ENCODE data around the gene DPYD. TPM values are rescaled to one million over a fixed set of nuclear protein-coding genes. Genes with fewer than 3 reads are reported as not detected.

DPYD gene
- total RNA-seq, 1 donor, result 103 TPM

DNA sequence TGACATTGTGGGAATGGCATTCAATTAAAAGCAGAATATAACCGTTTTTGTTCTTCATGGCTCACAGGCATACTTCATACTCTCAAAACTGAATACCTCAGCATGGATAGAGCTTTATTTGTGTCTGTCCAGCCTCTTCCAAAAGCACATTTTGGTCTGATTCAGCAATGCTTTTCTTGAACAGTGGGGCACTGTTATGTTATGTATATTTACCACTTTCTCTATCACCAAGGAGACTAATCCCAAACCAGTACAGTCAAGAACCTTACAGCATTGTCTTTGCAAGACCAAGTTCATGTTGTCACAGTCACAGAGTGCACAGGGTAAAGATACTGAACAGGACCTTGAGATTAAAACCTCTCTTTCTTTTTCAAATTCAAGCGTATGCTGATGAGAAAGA lies 616.5 kb downstream of the DPYD start:
- Histone ChIP-seq H3K4me3 (ENCODE audit: low read length) (no peak overlapping the region), H3K4me1 (ENCODE audit: insufficient read depth, low read length) (no peaks in the 10 kb centered on the region), H3K9me3 (ENCODE audit: low read depth, low read length) (no peaks in the 10 kb centered on the region), H3K27me3 (ENCODE audit: insufficient read depth, low read length) (no peaks in the 10 kb centered on the region)

- Histone ChIP-seq H3K9me3 (ENCODE audit: low read depth, low read length) (no peaks in the 10 kb centered on the region), H3K4me1 (ENCODE audit: insufficient read depth, low read length) (no peaks in the 10 kb centered on the region), H3K4me3 (ENCODE audit: low read length) (no peak overlapping the region), H3K27me3 (ENCODE audit: insufficient read depth, low read length) (no peaks in the 10 kb centered on the region)
Observed at GRCh38 chr1:97298966-97299365, 621.9 kb downstream of the DPYD start.

- H3K4me1 ChIP-seq (ENCODE audit: insufficient read depth, low read length), result no peaks in the 10 kb centered on the region
- no peaks in the 10 kb centered on the region for H3K9me3 ChIP-seq (ENCODE audit: low read depth, low read length)
- H3K27me3 ChIP-seq (ENCODE audit: insufficient read depth, low read length), result no peaks in the 10 kb centered on the region
- no peak overlapping the region for H3K4me3 ChIP-seq (ENCODE audit: low read length)
Observed at GRCh38 chr1:97297611-97298010, 623.2 kb downstream of the DPYD start.

DNA sequence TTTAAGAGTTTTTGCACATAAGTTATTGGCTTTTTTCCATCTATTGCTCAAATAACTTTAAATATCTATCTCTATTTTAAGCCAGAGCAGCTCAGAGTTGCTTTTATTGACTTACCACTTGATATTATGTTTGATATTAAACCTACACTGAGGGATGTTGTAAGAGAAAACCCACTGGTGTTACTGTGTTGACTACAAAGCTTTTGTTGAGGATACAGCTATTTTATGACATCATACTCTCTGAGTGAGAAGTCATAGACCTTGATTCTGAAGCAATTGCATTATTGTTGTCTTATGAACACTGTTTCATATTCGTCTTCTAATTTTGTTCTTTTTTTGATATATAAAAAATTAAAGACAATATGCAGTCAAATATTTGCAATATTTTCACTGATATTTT lies 638.9 kb downstream of the DPYD start:
- Histone ChIP-seq H3K27me3 (ENCODE audit: insufficient read depth, low read length) (no peaks in the 10 kb centered on the region), H3K4me1 (ENCODE audit: insufficient read depth, low read length) (no peaks in the 10 kb centered on the region), H3K4me3 (ENCODE audit: low read length) (no peak overlapping the region), H3K9me3 (ENCODE audit: low read depth, low read length) (no peaks in the 10 kb centered on the region)

- H3K27me3 ChIP-seq (ENCODE audit: insufficient read depth, low read length), result no peaks in the 10 kb centered on the region
- H3K9me3 ChIP-seq (ENCODE audit: low read depth, low read length), result no peaks in the 10 kb centered on the region
- no peak overlapping the region for H3K4me3 ChIP-seq (ENCODE audit: low read length)
- H3K4me1 ChIP-seq (ENCODE audit: insufficient read depth, low read length), result no peaks in the 10 kb centered on the region
Observed at GRCh38 chr1:97277891-97278654, 642.8 kb downstream of the DPYD start.

GRCh38 chr1:97271916-97272788 lies 648.7 kb downstream of the DPYD start:
- Histone ChIP-seq H3K4me3 (ENCODE audit: low read length) (no peak overlapping the region), H3K27me3 (ENCODE audit: insufficient read depth, low read length) (no peaks in the 10 kb centered on the region), H3K4me1 (ENCODE audit: insufficient read depth, low read length) (no peaks in the 10 kb centered on the region), H3K9me3 (ENCODE audit: low read depth, low read length) (no peaks in the 10 kb centered on the region)

GRCh38 chr1:97270508-97271307 lies 650.1 kb downstream of the DPYD start:
- Histone ChIP-seq H3K27me3 (ENCODE audit: insufficient read depth, low read length) (no peaks in the 10 kb centered on the region), H3K9me3 (ENCODE audit: low read depth, low read length) (no peaks in the 10 kb centered on the region), H3K4me1 (ENCODE audit: insufficient read depth, low read length) (no peaks in the 10 kb centered on the region)

GRCh38 chr1:97265630-97266029 lies 655.2 kb downstream of the DPYD start:
- no peak overlapping the region for H3K4me3 ChIP-seq (ENCODE audit: low read length)
- no peaks in the 10 kb centered on the region for H3K27me3 ChIP-seq (ENCODE audit: insufficient read depth, low read length)
- H3K9me3 ChIP-seq (ENCODE audit: low read depth, low read length), result no peaks in the 10 kb centered on the region
- no peaks in the 10 kb centered on the region for H3K4me1 ChIP-seq (ENCODE audit: insufficient read depth, low read length)

More at GRCh38 chr1:97270508-97271307, 650.1 kb downstream of the DPYD start:
- H3K4me3 ChIP-seq (ENCODE audit: low read length), result no peak overlapping the region

DNA sequence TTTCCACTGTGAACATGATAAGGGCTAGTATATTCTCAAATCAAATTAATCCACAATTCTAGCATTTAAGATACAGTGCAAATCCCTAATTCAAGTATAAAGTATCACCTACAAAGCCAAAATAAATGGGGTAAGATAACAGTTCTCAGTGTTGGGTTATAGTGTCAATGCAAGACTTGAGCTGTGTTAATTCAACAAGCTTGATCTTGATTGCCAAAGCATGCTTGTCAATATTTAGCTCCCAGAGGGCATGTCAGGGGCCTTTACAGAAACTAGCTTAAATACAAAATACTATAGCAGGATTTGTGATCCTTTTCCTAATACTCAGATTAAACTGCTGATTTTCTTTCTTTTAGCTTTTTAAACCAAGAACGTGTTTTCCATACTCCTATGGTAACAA lies 658.0 kb downstream of the DPYD start:
- Histone ChIP-seq H3K9me3 (ENCODE audit: low read depth, low read length) (no peaks in the 10 kb centered on the region), H3K4me1 (ENCODE audit: insufficient read depth, low read length) (no peaks in the 10 kb centered on the region), H3K27me3 (ENCODE audit: insufficient read depth, low read length) (no peaks in the 10 kb centered on the region)

DNA sequence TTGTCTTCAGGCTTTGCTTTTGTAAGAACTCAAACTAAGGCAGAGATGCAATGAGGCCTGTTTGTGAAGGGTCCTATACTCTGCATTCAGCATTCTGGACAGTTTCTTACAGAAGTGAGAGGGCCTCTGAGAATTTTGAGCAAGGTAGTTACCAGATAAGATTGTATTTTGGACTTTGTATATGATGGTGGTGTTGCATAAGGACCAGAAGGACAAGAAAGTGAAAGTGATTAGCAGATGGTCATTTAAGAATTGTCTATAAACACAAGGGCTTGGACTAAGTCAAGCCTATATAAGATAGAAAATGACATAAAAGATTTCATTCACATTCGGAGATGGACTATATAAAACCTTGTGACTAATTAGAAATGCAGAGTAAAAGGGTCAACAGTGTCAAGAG lies 662.2 kb downstream of the DPYD start:
- Histone ChIP-seq H3K27me3 (ENCODE audit: insufficient read depth, low read length) (no peaks in the 10 kb centered on the region), H3K9me3 (ENCODE audit: low read depth, low read length) (no peaks in the 10 kb centered on the region), H3K4me1 (ENCODE audit: insufficient read depth, low read length) (no peaks in the 10 kb centered on the region), H3K4me3 (ENCODE audit: low read length) (no peak overlapping the region)

More for the DNA sequence above, 658.0 kb downstream of the DPYD start:
- H3K4me3 ChIP-seq (ENCODE audit: low read length), result no peak overlapping the region

GRCh38 chr1:97254731-97255463 lies 665.9 kb downstream of the DPYD start:
- Histone ChIP-seq H3K9me3 (ENCODE audit: low read depth, low read length) (no peaks in the 10 kb centered on the region), H3K4me3 (ENCODE audit: low read length) (no peak overlapping the region), H3K4me1 (ENCODE audit: insufficient read depth, low read length) (no peaks in the 10 kb centered on the region), H3K27me3 (ENCODE audit: insufficient read depth, low read length) (no peaks in the 10 kb centered on the region)

GRCh38 chr1:97252925-97253324 lies 667.9 kb downstream of the DPYD start:
- Histone ChIP-seq H3K4me1 (ENCODE audit: insufficient read depth, low read length) (no peaks in the 10 kb centered on the region), H3K4me3 (ENCODE audit: low read length) (no peak overlapping the region), H3K9me3 (ENCODE audit: low read depth, low read length) (no peaks in the 10 kb centered on the region), H3K27me3 (ENCODE audit: insufficient read depth, low read length) (no peaks in the 10 kb centered on the region)

DNA sequence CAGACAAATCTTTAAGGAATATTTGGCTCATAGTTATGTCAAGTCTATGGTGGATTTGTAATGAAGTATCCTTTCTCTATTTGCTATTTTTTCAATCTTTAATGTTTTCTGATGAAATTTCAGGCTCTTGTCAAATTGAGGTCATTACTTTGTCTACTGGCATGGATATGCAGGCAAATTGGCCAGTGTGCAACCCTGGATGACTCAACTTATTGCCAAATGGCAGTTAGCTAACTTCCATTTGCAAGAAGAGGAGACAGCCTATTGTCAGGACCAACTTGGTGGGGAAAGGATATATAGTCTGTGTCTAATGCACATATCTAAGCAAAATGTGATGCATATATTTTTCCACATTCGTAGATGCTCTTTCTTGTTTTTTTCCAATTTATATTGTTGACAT lies 668.8 kb downstream of the DPYD start:
- H3K27me3 ChIP-seq (ENCODE audit: insufficient read depth, low read length), result no peaks in the 10 kb centered on the region
- no peaks in the 10 kb centered on the region for H3K9me3 ChIP-seq (ENCODE audit: low read depth, low read length)
- no peaks in the 10 kb centered on the region for H3K4me1 ChIP-seq (ENCODE audit: insufficient read depth, low read length)
- H3K4me3 ChIP-seq (ENCODE audit: low read length), result no peak overlapping the region

- H3K9me3 ChIP-seq (ENCODE audit: low read depth, low read length), result no peaks in the 10 kb centered on the region
- no peaks in the 10 kb centered on the region for H3K27me3 ChIP-seq (ENCODE audit: insufficient read depth, low read length)
- no peaks in the 10 kb centered on the region for H3K4me1 ChIP-seq (ENCODE audit: insufficient read depth, low read length)
- H3K4me3 ChIP-seq (ENCODE audit: low read length), result no peak overlapping the region
Observed at GRCh38 chr1:97247196-97247595, 673.6 kb downstream of the DPYD start.

All from mononuclear cell (primary cell).